HG03442 (cell line): ENCODE measurements around the gene SH3BP5.

Experiments used
- ATAC-seq: cut with Tn5 transposase; IDR thresholded peaks from one replicate; pipeline ENCODE4 v1.9.1; 2021; ENCODE audit warnings: mild to moderate bottlenecking, moderate library complexity; ENCODE audit not compliant: unreplicated experiment

Gene SH3BP5

GRCh38 chr3:15300323-15301078 lies 31.9 kb downstream of the SH3BP5 start:
- no peak for ATAC-seq

GRCh38 chr3:15299036-15299435 lies 33.4 kb downstream of the SH3BP5 start:
- ATAC-seq, result no peak

- no peak for ATAC-seq
These were observed 33.9 kb downstream of the SH3BP5 start for GRCh38 chr3:15298504-15298903.

- no peak for ATAC-seq
These were observed 34.6 kb downstream of the SH3BP5 start for GRCh38 chr3:15297608-15298350.

GRCh38 chr3:15295506-15295905 lies 36.9 kb downstream of the SH3BP5 start:
- ATAC-seq, result no peak

- ATAC-seq, result no peak
These were observed 37.5 kb downstream of the SH3BP5 start for GRCh38 chr3:15294929-15295328.

GRCh38 chr3:15292765-15293522 lies 39.4 kb downstream of the SH3BP5 start:
- ATAC-seq, result no peak

- ATAC-seq, result peak; percentile 87
These were observed 40.5 kb downstream of the SH3BP5 start for GRCh38 chr3:15291589-15292541.

- no peak for ATAC-seq
These were observed 41.6 kb downstream of the SH3BP5 start for GRCh38 chr3:15290736-15291135.

GRCh38 chr3:15289661-15290060 lies 42.7 kb downstream of the SH3BP5 start:
- no peak for ATAC-seq

- ATAC-seq, result no peak
These were observed 43.9 kb downstream of the SH3BP5 start for GRCh38 chr3:15288331-15289035.

- ATAC-seq, result no peak
These were observed 44.6 kb downstream of the SH3BP5 start for GRCh38 chr3:15287565-15288330.

GRCh38 chr3:15286022-15286421 lies 46.4 kb downstream of the SH3BP5 start:
- no peak for ATAC-seq

GRCh38 chr3:15284121-15284889 lies 48.1 kb downstream of the SH3BP5 start:
- ATAC-seq, result no peak

GRCh38 chr3:15283702-15284101 lies 48.7 kb downstream of the SH3BP5 start:
- ATAC-seq, result no peak

- no peak for ATAC-seq
These were observed 50.6 kb downstream of the SH3BP5 start for GRCh38 chr3:15281817-15282216.

GRCh38 chr3:15280853-15281532 lies 51.4 kb downstream of the SH3BP5 start:
- no peak for ATAC-seq
